ENCODE data around the gene RPH3AL.

The RPH3AL gene

DNA sequence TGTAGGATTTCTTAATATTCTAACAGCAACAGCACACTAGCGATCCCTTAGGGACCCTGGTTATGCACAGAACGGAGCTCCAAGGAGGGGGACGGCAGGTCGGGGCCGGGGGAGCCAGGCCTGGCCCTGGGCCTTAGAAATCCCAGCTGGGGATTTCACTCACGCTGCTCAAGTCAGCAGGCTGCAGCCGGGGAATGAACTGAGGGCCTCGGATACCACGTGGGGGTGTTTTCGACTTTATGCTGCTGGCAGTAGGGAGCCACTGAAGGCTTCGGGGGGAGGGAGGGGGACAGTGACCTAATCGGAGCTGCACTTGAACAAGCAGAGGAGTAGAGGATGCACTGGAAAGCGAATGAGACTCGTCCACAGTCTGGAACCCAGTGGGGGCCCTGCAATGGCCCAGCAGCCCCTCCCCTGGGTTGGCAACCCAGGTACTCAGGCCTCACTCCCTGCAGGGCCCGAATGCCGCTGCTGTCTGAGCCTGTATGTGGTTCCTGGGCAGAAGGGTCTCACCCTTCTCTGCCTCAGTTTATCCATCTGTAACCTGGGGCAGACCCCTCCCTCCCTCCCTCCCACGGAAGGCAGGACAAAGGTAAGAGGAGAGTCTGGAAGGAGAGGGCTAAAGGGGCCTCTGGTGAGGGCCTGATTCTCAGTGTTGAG lies 53.7 kb downstream of the RPH3AL start:
- DNase-seq: no peak

GRCh38 chr17:297758-298157 lies 54.8 kb downstream of the RPH3AL start:
- no peak for DNase-seq

GRCh38 chr17:296906-297690 lies 55.5 kb downstream of the RPH3AL start:
- no peak for DNase-seq

DNA sequence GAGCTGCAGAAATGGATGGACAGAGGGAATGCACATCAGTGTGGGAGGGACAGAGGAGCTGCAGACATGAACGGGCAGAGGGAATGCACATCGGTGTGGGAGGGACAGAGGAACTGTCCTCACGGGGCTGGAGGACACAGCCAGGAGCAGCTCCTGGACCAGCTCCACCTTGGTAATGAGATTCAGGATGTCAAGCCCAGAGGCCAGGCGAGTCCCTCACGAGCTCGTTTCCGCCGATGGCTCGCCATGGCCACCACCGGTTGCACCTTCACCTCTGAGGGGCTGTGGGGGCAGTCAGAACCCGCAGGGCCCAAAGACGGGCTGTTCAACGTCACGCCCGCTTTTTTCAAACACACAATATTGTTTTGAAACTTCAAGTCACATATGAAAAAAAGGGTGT lies 56.2 kb downstream of the RPH3AL start:
- DNase-seq: no peak

- DNase-seq: no peak
These were observed 59.9 kb downstream of the RPH3AL start for GRCh38 chr17:292531-293382.

DNA sequence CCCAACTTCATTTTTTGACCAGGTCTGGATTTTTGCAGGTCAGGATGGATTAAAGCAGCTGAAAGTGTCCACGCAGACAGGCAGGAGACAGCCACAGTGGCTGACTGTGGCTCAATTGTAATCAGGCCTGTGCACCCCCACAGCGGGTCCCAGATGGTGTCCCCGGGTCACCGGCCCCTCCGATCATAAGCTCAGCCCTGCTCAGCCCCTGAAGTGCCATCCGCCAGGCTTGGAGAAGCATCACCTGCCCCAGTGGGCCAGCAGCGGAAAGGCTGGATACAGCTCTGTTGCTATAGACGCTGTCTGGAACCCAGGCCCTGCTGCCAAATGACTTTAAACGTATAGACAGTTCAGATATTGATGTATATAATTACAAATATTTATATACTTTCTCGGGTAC lies 60.6 kb downstream of the RPH3AL start:
- no peak for DNase-seq

DNA sequence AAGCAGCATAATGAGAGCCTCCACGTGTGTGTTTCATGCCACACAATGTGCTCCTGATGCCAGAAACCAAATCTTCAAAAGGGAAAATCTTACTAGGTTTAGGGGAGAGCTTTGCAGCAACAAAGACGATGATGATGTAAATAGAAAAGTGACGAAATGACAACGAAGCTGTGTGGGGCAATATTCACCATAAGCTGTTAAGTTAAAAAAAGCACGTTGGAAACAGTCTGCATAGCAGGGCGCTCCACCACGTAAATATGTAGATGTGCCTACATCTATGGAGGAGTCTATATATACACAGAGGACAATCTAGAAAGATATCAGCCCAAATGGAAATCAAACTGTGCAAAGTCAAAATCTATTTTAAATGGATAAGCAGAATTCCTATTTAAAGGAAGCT lies 61.0 kb downstream of the RPH3AL start:
- no peak for DNase-seq

DNA sequence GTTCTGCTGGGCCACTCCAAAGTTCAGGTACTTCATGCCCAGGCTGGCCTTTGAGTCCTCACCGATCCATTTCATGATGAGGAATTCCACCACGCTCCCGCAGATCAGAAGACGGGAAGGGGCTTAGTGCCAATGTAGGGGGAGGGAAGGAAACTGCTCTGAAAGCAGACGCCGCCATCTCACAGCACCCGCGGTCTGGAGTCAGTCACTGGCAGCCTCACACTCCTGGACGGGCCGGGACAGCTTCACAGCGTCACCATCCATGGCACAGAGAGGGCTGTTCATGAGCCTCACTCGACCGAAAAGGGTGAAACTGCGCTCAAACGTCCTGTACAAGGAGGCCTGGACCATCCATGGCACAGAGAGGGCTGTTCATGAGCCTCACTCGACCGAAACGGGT lies 62.0 kb downstream of the RPH3AL start:
- no peak for DNase-seq

- no peak for DNase-seq
These were observed 62.5 kb downstream of the RPH3AL start for GRCh38 chr17:290121-290521.

DNA sequence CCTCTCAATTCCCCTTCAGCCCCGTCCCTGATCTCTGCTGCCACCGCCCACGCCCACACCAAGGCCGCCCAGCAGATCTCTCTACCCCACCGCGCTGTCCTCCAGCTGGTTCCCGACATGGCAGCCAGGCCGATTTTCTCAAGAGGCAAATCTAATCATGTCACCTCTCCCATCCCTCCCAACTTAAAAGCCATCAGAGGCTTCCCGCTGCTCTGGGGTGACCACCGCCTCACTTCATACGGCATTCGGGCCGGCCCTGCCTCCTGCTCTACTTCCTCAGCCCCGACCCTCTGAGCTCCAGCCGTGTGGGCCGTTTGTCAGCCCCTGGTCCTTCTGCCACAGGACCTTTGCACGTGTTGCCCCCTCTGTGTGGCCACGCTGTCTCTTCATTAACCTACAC lies 63.2 kb downstream of the RPH3AL start:
- no peak for DNase-seq

- no peak for DNase-seq
These were observed 63.7 kb downstream of the RPH3AL start for GRCh38 chr17:288802-289356.

DNA sequence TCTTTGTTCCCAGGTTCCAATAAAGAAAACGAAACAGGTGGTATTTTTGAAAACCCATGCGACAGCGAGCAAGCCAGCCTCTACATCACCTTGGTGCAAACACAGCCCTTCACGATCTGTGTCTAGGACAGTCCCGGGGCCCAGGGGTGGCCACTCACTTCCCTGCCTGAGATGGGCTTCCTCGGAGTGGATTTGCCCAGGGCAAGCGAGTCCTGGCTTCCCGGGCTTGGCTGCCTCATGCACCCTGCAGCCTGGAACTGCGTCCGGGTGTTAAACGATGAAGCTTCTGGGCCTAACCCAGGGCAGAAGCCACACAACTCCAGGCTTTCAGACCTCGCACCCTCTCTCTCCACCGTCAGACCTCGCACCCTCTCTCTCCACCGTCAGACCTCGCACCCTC lies 66.0 kb downstream of the RPH3AL start:
- no peak for DNase-seq

DNA sequence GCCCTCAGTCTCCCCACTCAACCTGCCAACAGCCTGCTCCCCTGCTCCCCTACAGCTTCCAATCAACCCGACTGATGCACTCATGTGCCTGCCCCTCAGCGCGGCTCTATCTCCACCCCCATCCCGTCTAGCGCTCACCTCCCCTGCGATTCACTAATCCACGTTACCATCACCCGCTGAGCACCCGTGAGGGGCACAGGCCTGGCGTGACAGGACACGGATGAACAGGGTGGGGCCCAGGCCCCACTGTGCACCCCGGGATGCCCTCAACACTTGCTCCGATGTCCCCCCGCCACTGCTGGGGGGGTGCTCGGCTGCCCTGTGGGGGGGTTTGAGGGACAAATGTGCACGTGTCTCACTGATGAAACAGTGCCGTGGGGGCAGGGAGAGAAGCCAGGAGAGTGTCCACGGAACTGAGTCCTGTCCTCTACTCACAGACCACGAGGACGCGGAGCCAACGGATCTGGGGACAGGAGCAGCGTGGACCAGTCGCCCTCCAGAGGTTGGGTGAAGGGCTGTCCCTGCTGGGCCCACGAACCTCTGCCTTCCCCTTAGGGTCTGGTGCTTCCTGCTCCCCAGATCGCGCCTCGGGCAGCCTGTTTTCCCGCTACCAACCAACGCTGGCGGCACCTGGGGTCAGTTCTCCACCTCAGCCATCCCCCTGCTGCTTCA lies 66.7 kb downstream of the RPH3AL start:
- no peak for DNase-seq

DNA sequence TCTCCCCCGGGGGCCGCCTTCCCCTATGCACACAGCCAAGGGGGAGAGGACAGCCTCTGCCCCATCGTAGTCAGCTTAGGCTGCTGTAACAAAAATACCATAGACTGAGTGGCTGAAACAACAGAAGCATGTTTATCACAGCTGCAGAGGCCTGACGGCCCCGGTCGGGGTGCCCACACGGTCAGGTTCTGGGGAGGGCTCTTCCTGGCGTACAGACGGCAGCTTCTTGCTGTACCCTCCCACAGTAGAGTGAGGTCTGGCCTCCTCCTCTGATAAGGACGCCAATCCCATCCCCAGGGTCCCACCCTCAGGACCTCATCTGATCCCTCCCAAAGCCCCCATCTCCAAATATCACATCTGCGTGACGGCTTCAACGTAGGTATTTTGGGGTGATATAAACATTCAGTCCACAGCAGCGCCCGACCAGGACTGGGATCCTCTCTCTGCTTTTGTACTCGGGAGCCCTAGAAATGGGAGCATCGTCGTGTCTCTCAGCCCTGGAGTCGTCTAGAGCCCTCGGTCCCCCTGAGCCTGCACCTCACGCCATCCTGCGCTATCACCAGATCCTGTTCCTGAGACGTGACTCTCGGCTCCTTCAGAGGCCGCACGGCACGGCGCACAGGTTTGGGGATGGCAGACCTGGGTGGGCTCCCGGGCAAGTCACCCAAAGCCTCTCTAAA lies 67.8 kb downstream of the RPH3AL start:
- DNase-seq: no peak

- no peak for DNase-seq
These were observed 68.5 kb downstream of the RPH3AL start for GRCh38 chr17:283911-284675.

DNA sequence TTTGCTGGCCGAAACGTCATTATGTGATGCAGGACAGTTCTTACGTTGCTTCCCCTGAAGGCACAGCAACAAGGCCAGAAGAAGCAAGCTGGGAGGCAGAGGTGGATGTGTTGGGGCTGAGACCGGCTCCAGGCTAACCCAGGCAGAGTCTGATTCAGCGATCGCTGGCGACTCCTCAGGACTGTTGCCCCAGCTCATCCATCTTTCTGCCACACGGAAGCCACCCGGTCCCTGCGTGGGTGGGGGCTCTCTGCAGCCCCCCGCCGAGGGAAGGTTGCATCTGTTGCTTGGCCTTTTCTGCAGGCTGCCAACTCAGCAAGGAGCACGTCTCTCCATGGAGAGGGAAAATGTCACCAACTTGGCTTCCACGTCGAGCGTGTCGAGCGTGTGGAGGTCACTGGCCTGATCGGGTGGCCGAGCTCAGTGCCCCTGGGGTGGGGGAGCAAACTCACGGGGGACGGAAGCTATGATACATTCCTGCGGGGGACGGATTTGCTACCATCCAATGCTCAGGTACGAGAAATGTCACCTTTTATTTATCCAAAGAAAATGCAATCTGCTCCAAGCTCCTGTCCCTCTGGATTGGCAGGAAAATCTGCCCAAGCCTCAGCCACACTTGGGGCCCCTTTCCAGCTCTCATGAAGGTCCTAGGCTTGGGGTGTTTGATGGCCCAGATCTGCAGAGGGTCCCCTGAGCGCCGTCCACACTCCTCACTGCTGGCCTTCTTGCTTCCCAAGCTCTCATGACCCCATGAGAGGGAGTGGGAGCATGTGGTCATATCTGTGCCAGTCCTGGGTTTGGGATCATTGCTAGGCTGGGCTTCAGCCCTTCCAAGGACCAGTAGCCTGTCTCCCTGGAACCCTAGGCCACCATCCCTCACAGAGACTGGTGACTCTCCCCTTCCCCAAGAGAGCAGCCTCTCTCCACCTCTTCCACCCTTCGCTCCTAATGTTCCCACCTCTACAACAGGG lies 69.4 kb downstream of the RPH3AL start:
- no peak for DNase-seq

DNA sequence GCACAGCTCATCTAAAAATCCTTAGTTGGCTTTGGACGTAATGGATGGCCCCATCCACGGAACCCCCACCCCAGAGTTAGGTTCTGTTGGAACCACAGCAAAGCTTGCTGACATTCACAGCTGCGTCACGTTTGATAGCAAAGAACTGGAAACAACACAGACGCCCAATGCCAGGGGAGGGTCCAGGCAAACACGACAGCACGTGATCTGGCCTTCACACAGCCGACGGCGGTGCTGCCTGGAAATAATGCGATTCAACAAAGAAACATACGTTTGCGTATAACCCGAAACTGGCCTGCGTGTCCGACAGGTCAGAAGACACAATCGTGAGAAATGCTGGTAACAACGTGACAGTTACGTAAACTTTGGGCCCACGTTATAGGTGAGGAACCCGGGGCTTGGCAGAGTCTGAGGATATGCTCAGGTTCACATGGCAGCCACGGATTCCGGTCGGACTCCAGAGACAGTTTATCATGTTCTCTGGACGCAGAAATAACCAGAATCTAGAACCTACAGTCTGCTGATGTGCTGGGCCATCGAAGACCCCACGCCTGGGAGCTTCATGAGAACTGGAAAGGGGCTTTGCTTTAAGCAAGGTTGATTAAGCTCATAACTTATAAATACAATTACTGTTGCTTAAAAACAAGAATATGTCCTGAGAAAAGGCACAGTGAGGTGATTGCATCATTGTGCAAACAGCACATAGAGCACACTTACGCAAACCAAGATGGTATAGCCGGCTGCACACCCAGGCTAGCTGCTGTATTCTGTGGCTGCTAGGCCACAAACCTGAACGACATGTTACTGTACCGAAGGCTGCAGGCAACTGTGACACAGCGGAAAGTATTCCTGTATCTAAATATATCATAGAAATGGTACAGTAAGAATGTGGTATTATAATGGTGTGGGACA lies 70.4 kb downstream of the RPH3AL start:
- no peak for DNase-seq

- DNase-seq: no peak
These were observed 71.1 kb downstream of the RPH3AL start for GRCh38 chr17:281365-281999.

GRCh38 chr17:280901-281300 lies 71.7 kb downstream of the RPH3AL start:
- DNase-seq: no peak
